HepG2 (cell line): ENCODE data around the gene PRPF38B. TPM values are rescaled to one million over a fixed set of nuclear protein-coding genes. Genes with fewer than 3 reads are reported as not detected.

Experiments
- ADNP ChIP-seq: sonication (generic); formaldehyde crosslinking; IDR thresholded peaks from 2 replicates; pipeline ENCODE4 v1.4.0; 2020; ENCODE audit warnings: missing genetic modification reagents
- FOXK2 ChIP-seq: fragments of 450-650 bp; IDR thresholded peaks from 2 replicates; pipeline ENCODE4 v1.6.1; 2016
- HHEX ChIP-seq: IDR thresholded peaks from 2 replicates; pipeline ENCODE4 v1.6.1; 2016; ENCODE audit warnings: control low read depth
- RBAK ChIP-seq: sonication (generic); formaldehyde crosslinking; IDR thresholded peaks from 2 replicates; pipeline ENCODE4 v1.5.1; 2020; ENCODE audit warnings: mild to moderate bottlenecking, missing genetic modification reagents
- RBFOX2 ChIP-seq: fragments of 200-400 bp; formaldehyde crosslinking; IDR thresholded peaks from 2 replicates; pipeline ENCODE4 v1.6.1; 2017; ENCODE audit warnings: low read depth, mild to moderate bottlenecking, low read length
- REXO4 ChIP-seq: sonication (generic); formaldehyde crosslinking; IDR thresholded peaks from 2 replicates; pipeline ENCODE4 v1.8.0; 2022; ENCODE audit warnings: missing genetic modification reagents, mild to moderate bottlenecking, borderline replicate concordance
- SPEN ChIP-seq: sonication (generic); formaldehyde crosslinking; IDR thresholded peaks from 2 replicates; pipeline ENCODE4 v1.5.1; 2020; ENCODE audit warnings: low read depth, mild to moderate bottlenecking, missing genetic modification reagents
- SRY ChIP-seq: sonication (generic); formaldehyde crosslinking; IDR thresholded peaks from 2 replicates; pipeline ENCODE4 v1.8.0; 2022; ENCODE audit warnings: mild to moderate bottlenecking, missing genetic modification reagents
- ZFAT ChIP-seq: sonication (generic); formaldehyde crosslinking; conservative IDR thresholded peaks from 2 replicates; pipeline ENCODE4 v1.8.1; 2023; ENCODE audit warnings: missing genetic modification reagents, inconsistent platforms
- ZFP36 ChIP-seq: fragments of 150-350 bp; IDR thresholded peaks from 2 replicates; pipeline ENCODE4 v1.6.1; 2018; ENCODE audit warnings: borderline replicate concordance, low read length, low read depth; ENCODE audit not compliant: partially characterized antibody
- ZFP41 ChIP-seq: sonication (generic); formaldehyde crosslinking; IDR thresholded peaks from 2 replicates; pipeline ENCODE4 v1.4.0; 2020; ENCODE audit warnings: mild to moderate bottlenecking, missing genetic modification reagents, borderline replicate concordance
- ZFX ChIP-seq: sonication (generic); formaldehyde crosslinking; IDR thresholded peaks from 2 replicates; pipeline ENCODE4 v1.4.0; 2020; ENCODE audit warnings: mild to moderate bottlenecking, low read depth, missing genetic modification reagents, moderate library complexity
- ZNF205 ChIP-seq: IDR thresholded peaks from 2 replicates; pipeline ENCODE4 v1.6.1; 2018; ENCODE audit warnings: missing biosample characterization, missing genetic modification reagents
- ZNF253 ChIP-seq: sonication (generic); formaldehyde crosslinking; IDR thresholded peaks from 2 replicates; pipeline ENCODE4 v1.8.0; 2022; ENCODE audit warnings: mild to moderate bottlenecking, missing genetic modification reagents, borderline replicate concordance
- ZNF839 ChIP-seq: sonication (generic); formaldehyde crosslinking; IDR thresholded peaks from 2 replicates; pipeline ENCODE4 v1.4.0; 2020; ENCODE audit warnings: missing genetic modification reagents, mild to moderate bottlenecking, borderline replicate concordance
- polyA plus RNA-seq, 8 experiments: library from polyadenylated mRNA; depleted of rRNA in 3 of 8; stranded (reverse) in 7 of 8; unstranded in 1 of 8; fragments of >200 nt; fragmentation: Illumina TruSeq in 4 of 8; extraction: Trizol in 4 of 8; gene quantifications; 2 replicates each; pipeline versions ENCODE4 v1.2.1 to v1.2.3, GENCODE V29; 2011 to 2016; ENCODE audit warnings: low read depth in 4 of 8, missing spikeins in 1 of 8, mixed read lengths in 1 of 8; ENCODE audit not compliant: insufficient read depth in 1 of 8
- total RNA-seq, 5 experiments: library from RNA; depleted of rRNA; stranded (reverse); fragments of >200 nt; fragmentation: Illumina TruSeq; extraction: Trizol; gene quantifications; 2 replicates each; pipeline ENCODE4 v1.2.3, GENCODE V29; 2016; ENCODE audit warnings: low read depth in 1 of 5
- TF ChIP-seq, protein P1 (sequence below), 2 experiments: sonication (generic) in 1 of 2; formaldehyde crosslinking in 1 of 2; IDR thresholded peaks; 2 replicates each; pipeline versions ENCODE4 v1.5.1 to v1.6.1; 2011 to 2020; ENCODE audit warnings: borderline replicate concordance in 1 of 2, low read depth in 1 of 2, low read length in 1 of 2, mild to moderate bottlenecking in 1 of 2, missing genetic modification reagents in 1 of 2, moderate library complexity in 1 of 2
- TF ChIP-seq, protein P2 (sequence below): sonication (generic); formaldehyde crosslinking; IDR thresholded peaks from 2 replicates; pipeline ENCODE4 v1.5.0; 2020; ENCODE audit warnings: missing genetic modification reagents
- TF ChIP-seq, protein P3 (sequence below): sonication (generic); formaldehyde crosslinking; IDR thresholded peaks from 2 replicates; pipeline ENCODE4 v1.4.0; 2020; ENCODE audit warnings: mild to moderate bottlenecking, missing genetic modification reagents, borderline replicate concordance
- TF ChIP-seq, protein P4 (sequence below): IDR thresholded peaks from 2 replicates; pipeline ENCODE4 v1.6.1; 2012; ENCODE audit warnings: inconsistent platforms
- TF ChIP-seq, protein P5 (sequence below): sonication (generic); formaldehyde crosslinking; conservative IDR thresholded peaks from 2 replicates; pipeline ENCODE4 v1.4.0; 2020; ENCODE audit warnings: missing genetic modification reagents
- TF ChIP-seq, protein P6 (sequence below): sonication (generic); formaldehyde crosslinking; IDR thresholded peaks from 2 replicates; pipeline ENCODE4 v1.4.0; 2020; ENCODE audit warnings: mild to moderate bottlenecking, missing genetic modification reagents

Gene PRPF38B
- total and polyA plus RNA-seq, 2 of the 13 experiments (the other 11 are each of a cell fraction or from before 2014, with no cell fraction given), result 25.7 to 29.7 TPM

DNA sequence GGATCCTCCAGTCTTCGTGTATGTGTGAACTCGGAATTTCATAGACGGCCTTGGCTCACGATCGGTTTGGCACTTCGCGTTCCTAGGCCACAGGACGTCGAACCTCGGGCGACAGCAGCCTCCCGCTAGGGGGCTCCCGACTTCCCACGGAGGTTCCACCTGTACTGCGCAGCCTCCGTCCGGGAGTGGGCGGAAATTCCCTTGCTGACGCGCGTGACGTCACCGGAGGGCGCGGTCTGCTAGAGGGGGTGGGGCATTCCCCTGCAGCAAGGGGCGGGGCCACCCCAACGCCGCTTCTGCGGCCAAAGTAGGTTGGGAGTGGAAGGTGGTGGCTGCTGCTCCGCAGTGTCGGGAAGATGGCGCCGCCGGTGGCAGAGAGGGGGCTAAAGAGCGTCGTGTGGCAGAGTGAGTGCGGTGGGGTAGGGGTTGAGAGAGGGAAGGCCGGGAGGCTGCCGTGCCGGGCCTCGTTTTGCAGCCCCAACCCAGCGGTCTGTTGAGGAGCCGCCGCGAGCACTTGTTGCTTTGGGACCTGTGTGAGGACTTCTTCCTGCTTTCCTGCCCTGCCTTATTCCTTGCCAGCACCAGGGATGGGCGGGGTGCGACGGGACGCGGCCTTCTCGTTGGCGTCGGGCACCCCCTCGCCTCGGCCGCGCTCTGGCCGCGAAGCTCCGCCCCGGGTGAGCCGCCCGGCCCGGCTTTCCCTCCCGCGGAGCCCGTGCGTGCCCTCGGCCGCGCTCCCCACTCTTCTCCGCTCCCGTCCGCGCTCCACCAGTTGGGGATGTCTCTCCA, 54.5 kb downstream of the PRPF38B start, which contains the start of gene STXBP3 (continued):
- TF ChIP-seq, protein P1, sequence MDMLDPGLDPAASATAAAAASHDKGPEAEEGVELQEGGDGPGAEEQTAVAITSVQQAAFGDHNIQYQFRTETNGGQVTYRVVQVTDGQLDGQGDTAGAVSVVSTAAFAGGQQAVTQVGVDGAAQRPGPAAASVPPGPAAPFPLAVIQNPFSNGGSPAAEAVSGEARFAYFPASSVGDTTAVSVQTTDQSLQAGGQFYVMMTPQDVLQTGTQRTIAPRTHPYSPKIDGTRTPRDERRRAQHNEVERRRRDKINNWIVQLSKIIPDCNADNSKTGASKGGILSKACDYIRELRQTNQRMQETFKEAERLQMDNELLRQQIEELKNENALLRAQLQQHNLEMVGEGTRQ (IDR thresholded peaks at IDR 0.05; ENCODE audit: low read depth, low read length), result no peak
- TF ChIP-seq, protein P1 (CRISPR knock-in tag; IDR thresholded peaks at IDR 0.05; ENCODE audit: borderline replicate concordance), result no peak; the same call in 1 of the 2 replicates
- TF ChIP-seq REXO4 (CRISPR knock-in tag) (no peak), ZFX (CRISPR knock-in tag) (peak; percentile 89), ZFP41 (no peak), SPEN (CRISPR knock-in tag) (peak; percentile 92), ZFAT (CRISPR knock-in tag) (0 out of 2 replicates have a peak, but pooled peaks have one; percentile 34), FOXK2 (peak; percentile 19; the same call in 1 of the 2 replicates), RBFOX2 (peak; percentile 93), ZNF839 (CRISPR knock-in tag) (0 out of 2 replicates have a peak, but pooled peaks have one; percentile 46), ZNF253 (CRISPR knock-in tag) (no peak), ADNP (CRISPR knock-in tag) (no peak), ZFP36 (no peak), HHEX (no peak), RBAK (CRISPR knock-in tag) (no peak), ZNF205 (CRISPR knock-in tag) (no peak; the same call in 1 of the 2 replicates), SRY (CRISPR knock-in tag) (no peak)
- TF ChIP-seq, protein P2, sequence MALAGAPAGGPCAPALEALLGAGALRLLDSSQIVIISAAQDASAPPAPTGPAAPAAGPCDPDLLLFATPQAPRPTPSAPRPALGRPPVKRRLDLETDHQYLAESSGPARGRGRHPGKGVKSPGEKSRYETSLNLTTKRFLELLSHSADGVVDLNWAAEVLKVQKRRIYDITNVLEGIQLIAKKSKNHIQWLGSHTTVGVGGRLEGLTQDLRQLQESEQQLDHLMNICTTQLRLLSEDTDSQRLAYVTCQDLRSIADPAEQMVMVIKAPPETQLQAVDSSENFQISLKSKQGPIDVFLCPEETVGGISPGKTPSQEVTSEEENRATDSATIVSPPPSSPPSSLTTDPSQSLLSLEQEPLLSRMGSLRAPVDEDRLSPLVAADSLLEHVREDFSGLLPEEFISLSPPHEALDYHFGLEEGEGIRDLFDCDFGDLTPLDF (CRISPR knock-in tag), result peak; percentile 51; the same call in 1 of the 2 replicates
- TF ChIP-seq, protein P3, sequence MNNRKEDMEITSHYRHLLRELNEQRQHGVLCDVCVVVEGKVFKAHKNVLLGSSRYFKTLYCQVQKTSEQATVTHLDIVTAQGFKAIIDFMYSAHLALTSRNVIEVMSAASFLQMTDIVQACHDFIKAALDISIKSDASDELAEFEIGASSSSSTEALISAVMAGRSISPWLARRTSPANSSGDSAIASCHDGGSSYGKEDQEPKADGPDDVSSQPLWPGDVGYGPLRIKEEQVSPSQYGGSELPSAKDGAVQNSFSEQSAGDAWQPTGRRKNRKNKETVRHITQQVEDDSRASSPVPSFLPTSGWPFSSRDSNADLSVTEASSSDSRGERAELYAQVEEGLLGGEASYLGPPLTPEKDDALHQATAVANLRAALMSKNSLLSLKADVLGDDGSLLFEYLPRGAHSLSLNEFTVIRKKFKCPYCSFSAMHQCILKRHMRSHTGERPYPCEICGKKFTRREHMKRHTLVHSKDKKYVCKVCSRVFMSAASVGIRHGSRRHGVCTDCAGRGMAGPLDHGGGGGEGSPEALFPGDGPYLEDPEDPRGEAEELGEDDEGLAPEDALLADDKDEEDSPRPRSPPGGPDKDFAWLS (CRISPR knock-in tag), result no peak
- TF ChIP-seq, protein P4, sequence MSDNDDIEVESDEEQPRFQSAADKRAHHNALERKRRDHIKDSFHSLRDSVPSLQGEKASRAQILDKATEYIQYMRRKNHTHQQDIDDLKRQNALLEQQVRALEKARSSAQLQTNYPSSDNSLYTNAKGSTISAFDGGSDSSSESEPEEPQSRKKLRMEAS, result peak; percentile 83
- TF ChIP-seq, protein P5, sequence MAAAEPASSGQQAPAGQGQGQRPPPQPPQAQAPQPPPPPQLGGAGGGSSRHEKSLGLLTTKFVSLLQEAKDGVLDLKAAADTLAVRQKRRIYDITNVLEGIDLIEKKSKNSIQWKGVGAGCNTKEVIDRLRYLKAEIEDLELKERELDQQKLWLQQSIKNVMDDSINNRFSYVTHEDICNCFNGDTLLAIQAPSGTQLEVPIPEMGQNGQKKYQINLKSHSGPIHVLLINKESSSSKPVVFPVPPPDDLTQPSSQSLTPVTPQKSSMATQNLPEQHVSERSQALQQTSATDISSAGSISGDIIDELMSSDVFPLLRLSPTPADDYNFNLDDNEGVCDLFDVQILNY (CRISPR knock-in tag), result no peak
- TF ChIP-seq, protein P6, sequence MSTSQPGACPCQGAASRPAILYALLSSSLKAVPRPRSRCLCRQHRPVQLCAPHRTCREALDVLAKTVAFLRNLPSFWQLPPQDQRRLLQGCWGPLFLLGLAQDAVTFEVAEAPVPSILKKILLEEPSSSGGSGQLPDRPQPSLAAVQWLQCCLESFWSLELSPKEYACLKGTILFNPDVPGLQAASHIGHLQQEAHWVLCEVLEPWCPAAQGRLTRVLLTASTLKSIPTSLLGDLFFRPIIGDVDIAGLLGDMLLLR, result no peak
